HepG2 (cell line): ENCODE measurements around the gene GFER. TPM values are rescaled to one million over a fixed set of nuclear protein-coding genes. Genes with fewer than 3 reads are reported as not detected.

Experiments
- FOXO1 ChIP-seq: sonication (generic); formaldehyde crosslinking; IDR thresholded peaks from 2 replicates; pipeline ENCODE4 v1.4.0; 2020; ENCODE audit warnings: missing genetic modification reagents
- FOXP1 ChIP-seq, 2 experiments: fragments of 450-650 bp in 1 of 2; IDR thresholded peaks; 2 replicates each; pipeline ENCODE4 v1.6.1; 2017 to 2018; ENCODE audit warnings: antibody characterized with exemption in 1 of 2
- GATAD2A ChIP-seq: IDR thresholded peaks from 2 replicates; pipeline ENCODE4 v1.6.1; 2016
- KDM3A ChIP-seq: IDR thresholded peaks from 2 replicates; pipeline ENCODE4 v1.6.1; 2018; ENCODE audit warnings: low read depth, missing compliant biosample characterization
- KLF12 ChIP-seq: sonication (generic); formaldehyde crosslinking; IDR thresholded peaks from 2 replicates; pipeline ENCODE4 v1.4.0; 2020; ENCODE audit warnings: missing genetic modification reagents, borderline replicate concordance
- NFATC3 ChIP-seq: sonication (generic); formaldehyde crosslinking; IDR thresholded peaks from 2 replicates; pipeline ENCODE4 v1.5.1; 2020; ENCODE audit warnings: mild to moderate bottlenecking, missing genetic modification reagents
- PHF21A ChIP-seq: sonication (generic); formaldehyde crosslinking; IDR thresholded peaks from 2 replicates; pipeline ENCODE4 v1.5.0; 2020; ENCODE audit warnings: mild to moderate bottlenecking, missing genetic modification reagents
- TBX2 ChIP-seq: sonication (generic); formaldehyde crosslinking; IDR thresholded peaks from 2 replicates; pipeline ENCODE4 v1.5.0; 2020; ENCODE audit warnings: missing genetic modification reagents, mild to moderate bottlenecking, borderline replicate concordance
- THAP11 ChIP-seq: IDR thresholded peaks from 2 replicates; pipeline ENCODE4 v1.6.1; 2016; ENCODE audit warnings: missing biosample characterization, missing genetic modification reagents
- ZNF180 ChIP-seq: sonication (generic); formaldehyde crosslinking; IDR thresholded peaks from 2 replicates; pipeline ENCODE4 v1.4.0; 2020; ENCODE audit warnings: low read depth, missing genetic modification reagents, borderline replicate concordance
- ZNF224 ChIP-seq: sonication (generic); formaldehyde crosslinking; IDR thresholded peaks from 2 replicates; pipeline ENCODE4 v1.5.0; 2020; ENCODE audit warnings: mild to moderate bottlenecking, missing genetic modification reagents
- ZNF232 ChIP-seq: sonication (generic); formaldehyde crosslinking; IDR thresholded peaks from 2 replicates; pipeline ENCODE4 v1.4.0; 2020; ENCODE audit warnings: missing genetic modification reagents, borderline replicate concordance
- ZNF839 ChIP-seq: sonication (generic); formaldehyde crosslinking; IDR thresholded peaks from 2 replicates; pipeline ENCODE4 v1.4.0; 2020; ENCODE audit warnings: missing genetic modification reagents, mild to moderate bottlenecking, borderline replicate concordance
- polyA plus RNA-seq, 8 experiments: library from polyadenylated mRNA; depleted of rRNA in 3 of 8; stranded (reverse) in 7 of 8; unstranded in 1 of 8; fragments of >200 nt; fragmentation: Illumina TruSeq in 4 of 8; extraction: Trizol in 4 of 8; gene quantifications; 2 replicates each; pipeline versions ENCODE4 v1.2.1 to v1.2.3, GENCODE V29; 2011 to 2016; ENCODE audit warnings: low read depth in 4 of 8, missing spikeins in 1 of 8, mixed read lengths in 1 of 8; ENCODE audit not compliant: insufficient read depth in 1 of 8
- total RNA-seq, 5 experiments: library from RNA; depleted of rRNA; stranded (reverse); fragments of >200 nt; fragmentation: Illumina TruSeq; extraction: Trizol; gene quantifications; 2 replicates each; pipeline ENCODE4 v1.2.3, GENCODE V29; 2016; ENCODE audit warnings: low read depth in 1 of 5
- TF ChIP-seq, protein P1 (sequence below): sonication (generic); formaldehyde crosslinking; IDR thresholded peaks from 2 replicates; pipeline ENCODE4 v1.4.0; 2020; ENCODE audit warnings: low read depth, mild to moderate bottlenecking, missing genetic modification reagents
- TF ChIP-seq, protein P2 (sequence below): sonication (generic); formaldehyde crosslinking; conservative IDR thresholded peaks from 2 replicates; pipeline ENCODE4 v1.8.0; 2022; ENCODE audit warnings: mild to moderate bottlenecking, moderate library complexity, missing genetic modification reagents
- TF ChIP-seq, protein P3 (sequence below): sonication (generic); formaldehyde crosslinking; IDR thresholded peaks from 2 replicates; pipeline ENCODE4 v1.4.0; 2020; ENCODE audit warnings: mild to moderate bottlenecking, low read depth, missing genetic modification reagents
- TF ChIP-seq, protein P4 (sequence below): IDR thresholded peaks from 2 replicates; pipeline ENCODE4 v1.6.1; 2016; ENCODE audit warnings: missing biosample characterization, missing genetic modification reagents, low read depth
- TF ChIP-seq, protein P5 (sequence below): sonication (generic); formaldehyde crosslinking; IDR thresholded peaks from 2 replicates; pipeline ENCODE4 v1.5.1; 2020; ENCODE audit warnings: mild to moderate bottlenecking, missing genetic modification reagents, borderline replicate concordance
- TF ChIP-seq, protein P6 (sequence below): sonication (generic); formaldehyde crosslinking; IDR thresholded peaks from 2 replicates; pipeline ENCODE4 v1.4.0; 2020; ENCODE audit warnings: missing genetic modification reagents

The GFER gene
- total and polyA plus RNA-seq, 2 of the 13 experiments (the other 11 are each of a cell fraction or from before 2014, with no cell fraction given): 28.6 to 71.7 TPM

DNA sequence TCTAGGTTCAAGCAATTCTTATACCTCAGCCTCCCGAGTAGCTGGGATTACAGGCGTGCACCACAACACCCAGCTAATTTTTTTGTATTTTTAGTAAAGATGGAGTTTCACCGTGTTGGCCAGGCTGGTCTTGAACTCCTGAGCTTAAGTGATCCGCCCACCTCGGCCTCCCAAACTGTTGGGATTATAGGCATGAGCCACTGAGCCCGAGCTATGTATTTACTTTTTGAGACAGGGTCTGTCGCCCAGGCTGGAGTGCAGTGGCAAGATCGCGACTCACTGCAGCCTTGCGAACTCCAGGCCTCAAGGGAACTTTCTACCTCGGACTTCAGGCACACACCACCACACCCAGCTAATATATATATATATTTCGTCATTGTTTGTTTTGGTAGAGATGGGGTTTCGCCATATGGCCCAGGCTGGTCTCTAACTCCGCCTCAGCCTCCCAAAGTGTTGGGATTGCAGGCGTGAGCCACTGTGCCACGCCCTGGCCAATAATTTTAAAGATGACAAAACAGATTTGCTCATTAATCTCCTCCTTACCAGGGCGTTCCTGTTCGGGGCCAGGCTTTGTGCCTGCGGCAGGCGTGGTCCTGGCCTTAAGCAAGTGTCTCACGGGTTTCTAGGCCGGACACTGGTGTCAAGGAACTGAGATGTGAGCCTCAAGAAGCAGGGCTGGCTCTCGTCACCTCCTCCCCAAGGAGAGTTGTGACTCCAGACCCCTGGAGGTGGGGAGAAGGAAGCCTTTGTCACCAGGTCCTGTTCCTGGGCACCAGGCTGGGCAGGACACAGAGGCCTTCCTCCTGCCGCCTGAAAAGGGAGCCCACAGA, 31.3 kb downstream of the GFER start (continued):
- TF ChIP-seq FOXO1 (CRISPR knock-in tag): no peak
- TF ChIP-seq KLF12 (CRISPR knock-in tag): peak; percentile 57; the same call in 1 of the 2 replicates
- TF ChIP-seq, protein P1, sequence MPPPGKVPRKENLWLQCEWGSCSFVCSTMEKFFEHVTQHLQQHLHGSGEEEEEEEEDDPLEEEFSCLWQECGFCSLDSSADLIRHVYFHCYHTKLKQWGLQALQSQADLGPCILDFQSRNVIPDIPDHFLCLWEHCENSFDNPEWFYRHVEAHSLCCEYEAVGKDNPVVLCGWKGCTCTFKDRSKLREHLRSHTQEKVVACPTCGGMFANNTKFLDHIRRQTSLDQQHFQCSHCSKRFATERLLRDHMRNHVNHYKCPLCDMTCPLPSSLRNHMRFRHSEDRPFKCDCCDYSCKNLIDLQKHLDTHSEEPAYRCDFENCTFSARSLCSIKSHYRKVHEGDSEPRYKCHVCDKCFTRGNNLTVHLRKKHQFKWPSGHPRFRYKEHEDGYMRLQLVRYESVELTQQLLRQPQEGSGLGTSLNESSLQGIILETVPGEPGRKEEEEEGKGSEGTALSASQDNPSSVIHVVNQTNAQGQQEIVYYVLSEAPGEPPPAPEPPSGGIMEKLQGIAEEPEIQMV (CRISPR knock-in tag): no peak
- TF ChIP-seq KDM3A (CRISPR knock-in tag): no peak
- TF ChIP-seq, protein P2, sequence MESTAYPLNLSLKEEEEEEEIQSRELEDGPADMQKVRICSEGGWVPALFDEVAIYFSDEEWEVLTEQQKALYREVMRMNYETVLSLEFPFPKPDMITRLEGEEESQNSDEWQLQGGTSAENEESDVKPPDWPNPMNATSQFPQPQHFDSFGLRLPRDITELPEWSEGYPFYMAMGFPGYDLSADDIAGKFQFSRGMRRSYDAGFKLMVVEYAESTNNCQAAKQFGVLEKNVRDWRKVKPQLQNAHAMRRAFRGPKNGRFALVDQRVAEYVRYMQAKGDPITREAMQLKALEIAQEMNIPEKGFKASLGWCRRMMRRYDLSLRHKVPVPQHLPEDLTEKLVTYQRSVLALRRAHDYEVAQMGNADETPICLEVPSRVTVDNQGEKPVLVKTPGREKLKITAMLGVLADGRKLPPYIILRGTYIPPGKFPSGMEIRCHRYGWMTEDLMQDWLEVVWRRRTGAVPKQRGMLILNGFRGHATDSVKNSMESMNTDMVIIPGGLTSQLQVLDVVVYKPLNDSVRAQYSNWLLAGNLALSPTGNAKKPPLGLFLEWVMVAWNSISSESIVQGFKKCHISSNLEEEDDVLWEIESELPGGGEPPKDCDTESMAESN: 0 out of 2 replicates have a peak, but pooled peaks have one; percentile 36
- peak; percentile 14; the same call in 1 of the 2 replicates for TF ChIP-seq PHF21A (CRISPR knock-in tag)
- TF ChIP-seq ZNF180 (CRISPR knock-in tag): 0 out of 2 replicates have a peak, but pooled peaks have one; percentile 35
- no peak for TF ChIP-seq ZNF839 (CRISPR knock-in tag)
- TF ChIP-seq, protein P3, sequence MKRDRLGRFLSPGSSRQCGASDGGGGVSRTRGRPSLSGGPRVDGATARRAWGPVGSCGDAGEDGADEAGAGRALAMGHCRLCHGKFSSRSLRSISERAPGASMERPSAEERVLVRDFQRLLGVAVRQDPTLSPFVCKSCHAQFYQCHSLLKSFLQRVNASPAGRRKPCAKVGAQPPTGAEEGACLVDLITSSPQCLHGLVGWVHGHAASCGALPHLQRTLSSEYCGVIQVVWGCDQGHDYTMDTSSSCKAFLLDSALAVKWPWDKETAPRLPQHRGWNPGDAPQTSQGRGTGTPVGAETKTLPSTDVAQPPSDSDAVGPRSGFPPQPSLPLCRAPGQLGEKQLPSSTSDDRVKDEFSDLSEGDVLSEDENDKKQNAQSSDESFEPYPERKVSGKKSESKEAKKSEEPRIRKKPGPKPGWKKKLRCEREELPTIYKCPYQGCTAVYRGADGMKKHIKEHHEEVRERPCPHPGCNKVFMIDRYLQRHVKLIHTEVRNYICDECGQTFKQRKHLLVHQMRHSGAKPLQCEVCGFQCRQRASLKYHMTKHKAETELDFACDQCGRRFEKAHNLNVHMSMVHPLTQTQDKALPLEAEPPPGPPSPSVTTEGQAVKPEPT: no peak
- TF ChIP-seq ZNF224 (CRISPR knock-in tag): no peak
- TF ChIP-seq GATAD2A (CRISPR knock-in tag): peak; percentile 79
- no peak for TF ChIP-seq FOXP1 (IDR thresholded peaks at IDR 0.05)
- TF ChIP-seq FOXP1 (CRISPR knock-in tag; IDR thresholded peaks at IDR 0.05): 0 out of 2 replicates have a peak, but pooled peaks have one; percentile 38
- TF ChIP-seq, protein P4, sequence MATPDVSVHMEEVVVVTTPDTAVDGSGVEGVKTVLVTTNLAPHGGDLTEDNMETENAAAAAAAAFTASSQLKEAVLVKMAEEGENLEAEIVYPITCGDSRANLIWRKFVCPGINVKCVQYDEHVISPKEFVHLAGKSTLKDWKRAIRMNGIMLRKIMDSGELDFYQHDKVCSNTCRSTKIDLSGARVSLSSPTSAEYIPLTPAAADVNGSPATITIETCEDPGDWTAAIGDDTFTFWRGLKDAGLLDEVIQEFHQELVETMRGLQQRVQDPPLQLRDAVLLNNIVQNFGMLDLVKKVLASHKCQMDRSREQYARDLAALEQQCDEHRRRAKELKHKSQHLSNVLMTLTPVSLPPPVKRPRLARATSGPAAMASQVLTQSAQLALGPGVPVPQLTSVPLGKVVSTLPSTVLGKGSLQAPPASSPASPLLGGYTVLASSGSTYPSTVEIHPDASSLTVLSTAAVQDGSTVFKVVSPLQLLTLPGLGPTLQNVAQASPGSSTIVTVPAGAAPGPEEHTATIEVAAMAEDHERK (CRISPR knock-in tag): no peak
- TF ChIP-seq ZNF232 (CRISPR knock-in tag): 0 out of 2 replicates have a peak, but pooled peaks have one; percentile 38
- TF ChIP-seq, protein P5, sequence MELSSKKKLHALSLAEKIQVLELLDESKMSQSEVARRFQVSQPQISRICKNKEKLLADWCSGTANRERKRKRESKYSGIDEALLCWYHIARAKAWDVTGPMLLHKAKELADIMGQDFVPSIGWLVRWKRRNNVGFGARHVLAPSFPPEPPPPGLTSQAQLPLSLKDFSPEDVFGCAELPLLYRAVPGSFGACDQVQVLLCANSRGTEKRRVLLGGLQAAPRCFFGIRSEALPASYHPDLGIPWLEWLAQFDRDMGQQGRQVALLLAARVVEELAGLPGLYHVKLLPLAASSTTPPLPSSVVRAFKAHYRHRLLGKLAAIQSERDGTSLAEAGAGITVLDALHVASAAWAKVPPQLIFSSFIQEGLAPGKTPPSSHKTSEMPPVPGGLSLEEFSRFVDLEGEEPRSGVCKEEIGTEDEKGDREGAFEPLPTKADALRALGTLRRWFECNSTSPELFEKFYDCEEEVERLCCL: no peak
- 0 out of 2 replicates have a peak, but pooled peaks have one; percentile 9 for TF ChIP-seq TBX2 (CRISPR knock-in tag)
- TF ChIP-seq, protein P6, sequence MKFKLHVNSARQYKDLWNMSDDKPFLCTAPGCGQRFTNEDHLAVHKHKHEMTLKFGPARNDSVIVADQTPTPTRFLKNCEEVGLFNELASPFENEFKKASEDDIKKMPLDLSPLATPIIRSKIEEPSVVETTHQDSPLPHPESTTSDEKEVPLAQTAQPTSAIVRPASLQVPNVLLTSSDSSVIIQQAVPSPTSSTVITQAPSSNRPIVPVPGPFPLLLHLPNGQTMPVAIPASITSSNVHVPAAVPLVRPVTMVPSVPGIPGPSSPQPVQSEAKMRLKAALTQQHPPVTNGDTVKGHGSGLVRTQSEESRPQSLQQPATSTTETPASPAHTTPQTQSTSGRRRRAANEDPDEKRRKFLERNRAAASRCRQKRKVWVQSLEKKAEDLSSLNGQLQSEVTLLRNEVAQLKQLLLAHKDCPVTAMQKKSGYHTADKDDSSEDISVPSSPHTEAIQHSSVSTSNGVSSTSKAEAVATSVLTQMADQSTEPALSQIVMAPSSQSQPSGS (CRISPR knock-in tag): 0 out of 2 replicates have a peak, but pooled peaks have one; percentile 24
- TF ChIP-seq NFATC3 (CRISPR knock-in tag): no peak
- peak; percentile 50 for TF ChIP-seq THAP11 (CRISPR knock-in tag)
